IMR-90 (cell line): ENCODE data around the gene BSCL2.
"Not testable (repeated sequence)": the region's sequence is repeated elsewhere in the genome, so short reads cannot be mapped to it uniquely, and the experiment has no call there.

Experiments
- CTCF ChIP-seq: conservative IDR thresholded peaks from 2 replicates; pipeline ENCODE4 v1.5.1; 2012; ENCODE audit warnings: mild to moderate bottlenecking, low read depth, low read length, improper control_type of control experiment
- ELK1 ChIP-seq: fragments of 150-350 bp; IDR thresholded peaks from 2 replicates; pipeline ENCODE4 v1.6.1; 2016; ENCODE audit warnings: low read depth, mild to moderate bottlenecking, low read length, moderate library complexity, borderline replicate concordance
- MAFK ChIP-seq: IDR thresholded peaks from 2 replicates; pipeline ENCODE4 v1.6.1; 2012; ENCODE audit warnings: low read depth, low read length, improper control_type of control experiment
- MXI1 ChIP-seq: IDR thresholded peaks from 2 replicates; pipeline ENCODE4 v1.6.1; 2012; ENCODE audit warnings: low read depth, mild to moderate bottlenecking, low read length, moderate library complexity, borderline replicate concordance
- RAD21 ChIP-seq: IDR thresholded peaks from 2 replicates; pipeline ENCODE4 v1.6.1; 2012; ENCODE audit warnings: low read length, improper control_type of control experiment

GRCh38 chr11:62675415-62675814, 31.8 kb downstream of the BSCL2 start:
- TF ChIP-seq MXI1, CTCF, ELK1, RAD21, MAFK: not testable (repeated sequence)
